Measurements from ENCODE around the gene PARP15. TPM values are rescaled to one million over a fixed set of nuclear protein-coding genes. Genes with fewer than 3 reads are reported as not detected.

The PARP15 gene
- total RNA-seq, 4 donors from 2014 or later: 1.2 to 10.3 (median 4.2) TPM

GRCh38 chr3:122568755-122569154 lies 8.7 kb upstream of the PARP15 start:
- Histone ChIP-seq H3K27me3 (no peaks in the 10 kb centered on the region), H3K4me3 (no peak overlapping the region), H3K27ac (peak overlapping the region; percentile 31 to 75 (median 54)), H3K4me1 (peaks cover 0 to 31% (median 11%) of the 10 kb centered on the region in 4 donors), H3K36me3 (peaks cover 0 to 42% (median 6%) of the 10 kb centered on the region in 4 donors), H3K9me3 (no peaks in the 10 kb centered on the region)
- 73 to 76% methylated on average over 3 of the region's 3 CpGs for WGBS, 2 donors (ENCODE audit: low coverage in 1 of 2)
- TF ChIP-seq EP300 (IDR thresholded peaks at IDR 0.05; ENCODE audit: low read depth) (no peak), POLR2A (IDR thresholded peaks at IDR 0.05) (no peak), CTCF (IDR thresholded peaks at IDR 0.05) (no peak), POLR2AphosphoS5 (IDR thresholded peaks at IDR 0.05) (peak in 2 of 3 donors; percentile 27)
- in situ Hi-C loops (cut with MboI; ENCODE audit: low pct_ligation_motif_present in 1 of 4, low pct_unique_long_range_greater_than_20kb in 1 of 4, low sequenced_read_pairs in 3 of 4): no loop called here
- DNase-seq: no peak
- intact Hi-C loops (cut with DNase I; ENCODE audit: low total_unique reads): no loop called here

- Histone ChIP-seq H3K27ac (no peak overlapping the region), H3K4me1 (peaks cover 0 to 20% (median 4%) of the 10 kb centered on the region in 4 donors), H3K4me3 (no peak overlapping the region), H3K27me3 (no peaks in the 10 kb centered on the region), H3K36me3 (peaks cover 0 to 26% (median 4%) of the 10 kb centered on the region in 4 donors), H3K9me3 (no peaks in the 10 kb centered on the region)
- in situ Hi-C loops (cut with MboI; ENCODE audit: low pct_ligation_motif_present in 1 of 4, low pct_unique_long_range_greater_than_20kb in 1 of 4, low sequenced_read_pairs in 3 of 4) (no loop called here), intact Hi-C loops (cut with DNase I; ENCODE audit: low total_unique reads) (no loop called here)
- DNase-seq: no peak
- 53 to 63% methylated on average over 1 to 3 of the region's 3 CpGs for WGBS, 2 donors (ENCODE audit: low coverage in 1 of 2)
- no peak for TF ChIP-seq EP300 (IDR thresholded peaks at IDR 0.05; ENCODE audit: low read depth)
- no peak for TF ChIP-seq POLR2AphosphoS5 (IDR thresholded peaks at IDR 0.05)
These were observed 4.5 kb upstream of the PARP15 start for GRCh38 chr3:122572940-122573412.

- in situ Hi-C loops (cut with MboI; ENCODE audit: low pct_ligation_motif_present in 1 of 4, low pct_unique_long_range_greater_than_20kb in 1 of 4, low sequenced_read_pairs in 3 of 4): no loop called here
- Histone ChIP-seq H3K27me3 (no peaks in the 10 kb centered on the region), H3K4me1 (peaks cover 0 to 6% (median 2%) of the 10 kb centered on the region in 4 donors), H3K36me3 (peaks cover 0 to 9% (median 4%) of the 10 kb centered on the region in 4 donors), H3K4me3 (no peak overlapping the region), H3K9me3 (peaks cover 0 to under 1% of the 10 kb centered on the region in 2 donors), H3K27ac (no peak overlapping the region)
- TF ChIP-seq POLR2AphosphoS5 (IDR thresholded peaks at IDR 0.05) (no peak), EP300 (IDR thresholded peaks at IDR 0.05; ENCODE audit: low read depth) (no peak), POLR2A (IDR thresholded peaks at IDR 0.05) (no peak), CTCF (IDR thresholded peaks at IDR 0.05) (no peak)
- WGBS, 2 donors (ENCODE audit: low coverage in 1 of 2): 68 to 71% methylated on average over 2 to 8 of the region's 8 CpGs
- DNase-seq: no peak
- intact Hi-C loops (cut with DNase I; ENCODE audit: low total_unique reads): no loop called here
These were observed 1.1 kb upstream of the PARP15 start for GRCh38 chr3:122576174-122576940.

- WGBS, 2 donors (ENCODE audit: low coverage in 1 of 2): 44 to 49% methylated on average over 5 of the region's 5 CpGs
These were observed 755 bp downstream of the PARP15 start for GRCh38 chr3:122578069-122578740.

More at GRCh38 chr3:122578069-122578740, 755 bp downstream of the PARP15 start:
- H3K4me3 ChIP-seq: peak overlapping the region in 3 of 4 donors; percentile 33 to 54 (median 40)
- intact Hi-C loops (cut with DNase I; ENCODE audit: low total_unique reads) (no loop called here), in situ Hi-C loops (cut with MboI; ENCODE audit: low pct_ligation_motif_present in 1 of 4, low pct_unique_long_range_greater_than_20kb in 1 of 4, low sequenced_read_pairs in 3 of 4) (no loop called here)
- TF ChIP-seq POLR2AphosphoS5 (IDR thresholded peaks at IDR 0.05) (no peak), EP300 (IDR thresholded peaks at IDR 0.05; ENCODE audit: low read depth) (no peak), CTCF (IDR thresholded peaks at IDR 0.05) (no peak), POLR2A (IDR thresholded peaks at IDR 0.05) (no peak)
- peak overlapping the region in 1 of 4 donors; percentile 54 for H3K27ac ChIP-seq
- H3K4me1 ChIP-seq: peaks cover 0 to 6% (median 2%) of the 10 kb centered on the region in 4 donors
- no peak for DNase-seq
- peaks cover 14 to 15% of the 10 kb centered on the region in 2 donors for H3K9me3 ChIP-seq
- peaks cover 0 to 11% (median 3%) of the 10 kb centered on the region in 4 donors for H3K36me3 ChIP-seq
- no peaks in the 10 kb centered on the region for H3K27me3 ChIP-seq

Data from transverse colon (tissue), 4 donors.